Natural killer cell treated with Interleukin-12 subunit alpha and Interleukin-12 subunit beta and Interleukin-15 and Interleukin-18, amount 100 ng/mL, for 72 hours (primary cell): ENCODE measurements around the gene SNED1. TPM values are rescaled to one million over a fixed set of nuclear protein-coding genes. Genes with fewer than 3 reads are reported as not detected.

ENCODE experiments used
- ATAC-seq, 2 donors: fragments of 150-1000 bp; cut with Tn5 transposase in 1 of 2; sonication (Bioruptor Pico), chemical (Tn5 transposase) in 1 of 2; 2 replicates each; pipeline ENCODE4 v1.10.0; 2021
- DNase-seq: peaks from one replicate; pipeline ENCODE4 v3.0.0; 2022; ENCODE audit warnings: low spot score
- H3K27ac Mint-ChIP-seq, 2 donors: 1 replicate in 1 of 2; 2 replicates in 1 of 2; pipeline ENCODE4 v1.8.0; 2022; ENCODE audit warnings: mixed read lengths in 2 of 2, mild to moderate bottlenecking in 1 of 2, moderate library complexity in 1 of 2
- H3K27me3 Mint-ChIP-seq, 2 donors: 1 replicate in 1 of 2; 2 replicates in 1 of 2; pipeline ENCODE4 v1.8.0; 2022; ENCODE audit warnings: mixed read lengths in 2 of 2
- H3K36me3 Mint-ChIP-seq: one replicate; pipeline ENCODE4 v1.8.0; 2022; ENCODE audit warnings: mixed read lengths
- H3K4me1 Mint-ChIP-seq, 2 donors: 1 replicate in 1 of 2; 2 replicates in 1 of 2; pipeline ENCODE4 v1.8.0; 2022; ENCODE audit warnings: low read depth in 2 of 2, mixed read lengths in 2 of 2, mild to moderate bottlenecking in 1 of 2
- H3K4me3 Mint-ChIP-seq: one replicate; pipeline ENCODE4 v1.8.0; 2022; ENCODE audit warnings: mixed read lengths
- H3K9me3 Mint-ChIP-seq: 2 replicates; pipeline ENCODE4 v1.8.0; 2022; ENCODE audit warnings: mixed read lengths
- total RNA-seq, 2 donors: library from RNA; stranded (reverse); gene quantifications; one replicate each; pipeline ENCODE4 v1.2.3, GENCODE V29; 2022

Gene SNED1
- total RNA-seq, 2 donors from 2014 or later: 0.14 TPM; not detected in 1

DNA sequence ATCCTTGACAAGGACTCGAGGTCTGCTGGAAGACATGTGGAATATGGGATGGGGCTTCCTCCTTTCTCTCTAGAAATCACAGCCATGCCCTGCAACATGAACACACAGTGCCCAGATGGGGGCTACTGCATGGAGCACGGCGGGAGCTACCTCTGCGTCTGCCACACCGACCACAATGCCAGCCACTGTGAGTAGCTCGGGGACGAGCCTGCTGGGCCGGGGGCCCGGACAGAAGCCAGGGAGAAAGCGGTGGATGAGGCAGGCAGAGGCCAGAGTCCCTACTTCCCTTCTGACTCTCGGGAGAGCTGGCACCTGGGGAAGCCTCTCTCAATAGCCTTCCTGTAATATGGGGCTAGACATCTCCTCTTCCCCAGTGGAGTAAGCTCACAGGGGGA, 50.5 kb downstream of the SNED1 start:
- Mint-ChIP-seq H3K4me3 (no peak overlapping the region), H3K9me3 (no peaks in the 10 kb centered on the region), H3K36me3 (no peaks in the 10 kb centered on the region), H3K27me3 (peaks cover 0 to 4% of the 10 kb centered on the region in 2 donors), H3K4me1 (no peaks in the 10 kb centered on the region), H3K27ac (no peak overlapping the region)
- DNase-seq: no peak
- no peak for ATAC-seq

DNA sequence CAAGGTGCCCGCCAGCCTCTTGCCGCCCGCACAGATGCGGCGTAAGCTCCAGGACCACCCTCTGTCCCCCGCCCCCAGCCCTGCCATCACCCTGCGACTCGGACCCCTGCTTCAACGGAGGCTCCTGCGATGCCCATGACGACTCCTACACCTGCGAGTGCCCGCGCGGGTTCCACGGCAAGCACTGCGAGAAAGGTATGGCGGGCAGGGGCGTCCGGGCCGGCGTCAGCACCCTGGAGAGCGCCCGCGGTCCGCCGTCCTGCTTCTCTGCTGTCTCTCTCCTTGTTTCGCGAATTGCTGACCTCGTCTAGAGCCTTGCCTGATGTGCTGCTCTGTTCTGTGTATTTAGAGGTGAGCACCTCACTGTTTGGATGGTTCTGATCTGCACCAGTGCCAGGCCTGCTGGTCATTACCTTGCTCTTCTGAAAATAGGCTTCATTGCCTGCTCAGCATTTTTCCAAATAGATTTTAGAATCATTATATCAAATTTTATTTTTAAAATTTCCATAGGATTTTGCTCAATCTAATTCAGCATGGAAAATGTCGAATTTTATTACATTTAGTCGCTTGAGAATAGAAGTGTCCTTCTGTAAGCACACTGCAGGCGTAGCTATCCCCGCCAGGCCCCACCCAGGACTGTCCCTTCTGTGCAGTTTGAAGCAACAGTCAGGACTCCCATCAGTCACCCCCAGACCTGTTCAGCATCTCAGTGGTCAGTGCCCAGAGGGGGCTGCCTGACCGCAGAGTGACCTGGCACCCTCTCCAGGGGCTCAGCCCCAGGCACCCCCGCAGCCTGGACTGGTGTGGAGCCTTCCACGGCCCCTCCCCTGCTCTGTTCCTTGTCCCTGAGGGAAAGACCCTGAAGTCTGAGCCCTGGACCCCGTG, 51.6 kb downstream of the SNED1 start:
- no peak for DNase-seq
- Mint-ChIP-seq H3K27me3 (peaks cover 0 to 3% of the 10 kb centered on the region in 2 donors), H3K4me3 (no peak overlapping the region), H3K4me1 (no peaks in the 10 kb centered on the region), H3K27ac (no peak overlapping the region), H3K9me3 (no peaks in the 10 kb centered on the region), H3K36me3 (no peaks in the 10 kb centered on the region)
- peak in 1 of 2 donors; percentile 5 for ATAC-seq

DNA sequence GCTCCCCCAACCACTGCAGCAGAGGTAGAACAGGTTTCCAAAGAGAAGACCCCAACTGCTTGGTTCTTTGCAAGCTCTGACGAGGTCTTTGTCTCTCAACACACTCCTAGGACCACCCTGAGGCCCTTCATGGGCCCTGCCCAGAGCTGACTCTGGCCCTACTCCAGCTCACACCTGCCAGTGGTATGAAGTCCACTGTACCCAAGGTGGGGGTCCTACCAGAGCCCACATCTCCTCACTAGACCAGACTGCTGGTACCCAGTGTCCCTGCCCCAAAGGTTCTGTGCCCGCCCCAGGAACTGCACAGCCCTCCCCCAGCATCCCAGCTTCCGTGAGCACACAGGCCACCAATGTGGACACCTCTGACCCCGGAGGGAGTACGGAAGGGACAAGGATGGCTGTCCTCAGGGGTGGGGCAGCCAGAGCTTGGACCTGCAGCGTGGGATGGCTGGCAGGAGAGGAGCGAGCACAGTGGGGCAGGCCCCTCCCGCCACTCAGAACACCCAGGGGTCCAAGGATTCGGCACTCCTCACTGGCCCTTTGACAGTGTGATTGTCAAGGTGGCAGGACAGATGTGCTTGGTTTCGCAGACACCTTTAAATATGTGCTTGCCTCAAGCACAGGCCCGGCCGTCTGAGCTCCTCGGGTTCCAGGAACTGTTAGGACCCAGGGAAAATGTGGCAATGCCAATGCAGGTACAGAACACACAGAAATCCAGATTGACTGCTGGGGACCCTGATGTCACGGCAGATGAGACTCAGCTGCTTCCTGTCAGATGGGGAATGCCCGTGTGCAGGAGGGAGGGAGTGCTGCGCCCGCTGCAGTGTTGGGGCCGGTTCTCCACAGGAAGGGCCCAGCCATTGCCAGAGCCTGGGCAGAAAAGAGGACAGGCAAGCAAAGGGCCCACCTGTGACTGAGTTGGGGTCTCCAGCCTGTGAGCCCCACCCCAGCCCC, 52.5 kb downstream of the SNED1 start:
- Mint-ChIP-seq H3K9me3 (no peaks in the 10 kb centered on the region), H3K4me3 (no peak overlapping the region), H3K36me3 (no peaks in the 10 kb centered on the region), H3K27ac (no peak overlapping the region), H3K27me3 (no peaks in the 10 kb centered on the region), H3K4me1 (no peaks in the 10 kb centered on the region)
- DNase-seq (no peak), ATAC-seq (peak in 1 of 2 donors; percentile 25)

DNA sequence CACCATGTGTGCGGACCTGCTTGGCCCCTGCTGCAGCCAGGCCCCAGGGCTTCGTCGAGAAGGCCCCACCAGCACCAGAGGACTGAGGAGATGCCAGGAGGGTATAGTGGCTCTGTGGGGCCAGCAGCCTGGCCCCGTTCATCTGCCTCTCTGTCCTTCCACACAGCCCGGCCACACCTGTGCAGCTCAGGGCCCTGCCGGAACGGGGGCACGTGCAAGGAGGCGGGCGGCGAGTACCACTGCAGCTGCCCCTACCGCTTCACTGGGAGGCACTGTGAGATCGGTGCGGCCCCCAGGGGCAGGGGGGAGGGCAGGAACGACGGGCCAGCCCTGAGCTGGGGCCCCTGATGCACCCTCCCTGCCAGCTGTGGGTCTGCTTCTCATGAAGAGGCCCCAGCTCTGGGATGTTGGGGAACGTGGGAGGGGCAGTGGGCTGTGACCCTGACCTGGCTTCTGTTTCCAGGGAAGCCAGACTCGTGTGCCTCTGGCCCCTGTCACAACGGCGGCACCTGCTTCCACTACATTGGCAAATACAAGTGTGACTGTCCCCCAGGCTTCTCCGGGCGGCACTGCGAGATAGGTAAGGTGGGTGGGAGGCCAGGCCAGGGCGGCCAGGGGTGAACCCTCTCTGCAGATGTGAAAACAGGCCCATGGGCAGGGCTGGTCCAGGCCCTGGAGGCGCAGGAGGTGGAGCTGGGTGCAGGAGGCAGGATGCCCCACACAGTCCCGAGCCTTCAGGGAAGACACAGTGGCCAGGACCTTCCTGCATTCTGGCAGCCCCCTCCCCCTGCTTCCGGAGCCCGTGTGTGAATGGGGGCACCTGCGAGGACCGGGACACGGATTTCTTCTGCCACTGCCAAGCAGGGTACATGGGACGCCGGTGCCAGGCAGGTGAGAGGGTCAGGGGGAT, 53.4 kb downstream of the SNED1 start:
- H3K27me3 Mint-ChIP-seq: no peaks in the 10 kb centered on the region
- no peak for ATAC-seq
- no peak for DNase-seq
- no peaks in the 10 kb centered on the region for H3K36me3 Mint-ChIP-seq
- H3K9me3 Mint-ChIP-seq: no peaks in the 10 kb centered on the region
- H3K4me3 Mint-ChIP-seq: no peak overlapping the region
- H3K27ac Mint-ChIP-seq: no peak overlapping the region
- no peaks in the 10 kb centered on the region for H3K4me1 Mint-ChIP-seq

DNA sequence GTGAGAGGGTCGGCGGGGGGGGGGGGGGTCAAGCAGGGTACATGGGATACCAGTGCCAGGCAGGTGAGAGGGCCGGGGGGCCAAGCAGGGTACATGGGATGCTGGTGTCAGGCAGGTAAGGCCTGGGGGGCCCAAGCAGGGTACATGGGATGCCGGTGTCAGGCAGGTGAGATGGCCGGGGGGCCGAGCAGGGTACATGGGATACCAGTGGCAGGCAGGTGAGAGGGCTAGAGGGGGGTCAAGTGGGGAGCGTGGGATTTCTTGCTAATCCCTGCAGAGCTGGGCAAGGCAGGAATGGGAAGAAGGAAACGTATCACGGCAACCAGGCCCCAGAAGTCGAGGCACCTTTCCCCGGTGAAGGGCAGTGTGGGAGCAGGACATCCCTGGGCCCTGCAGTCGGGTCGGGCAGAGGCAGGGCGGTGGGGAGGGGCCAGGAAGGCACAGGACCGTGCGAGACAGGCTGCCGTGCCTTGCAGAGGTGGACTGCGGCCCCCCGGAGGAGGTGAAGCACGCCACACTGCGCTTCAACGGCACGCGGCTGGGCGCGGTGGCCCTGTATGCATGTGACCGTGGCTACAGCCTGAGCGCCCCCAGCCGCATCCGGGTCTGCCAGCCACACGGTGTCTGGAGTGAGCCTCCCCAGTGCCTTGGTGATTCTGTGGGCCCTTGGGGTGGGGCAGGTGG, 54.4 kb downstream of the SNED1 start:
- no peak overlapping the region for H3K4me3 Mint-ChIP-seq
- no peaks in the 10 kb centered on the region for H3K36me3 Mint-ChIP-seq
- no peak for ATAC-seq
- H3K27ac Mint-ChIP-seq: no peak overlapping the region
- H3K27me3 Mint-ChIP-seq: no peaks in the 10 kb centered on the region
- H3K4me1 Mint-ChIP-seq: no peaks in the 10 kb centered on the region
- no peak for DNase-seq
- H3K9me3 Mint-ChIP-seq: no peaks in the 10 kb centered on the region

DNA sequence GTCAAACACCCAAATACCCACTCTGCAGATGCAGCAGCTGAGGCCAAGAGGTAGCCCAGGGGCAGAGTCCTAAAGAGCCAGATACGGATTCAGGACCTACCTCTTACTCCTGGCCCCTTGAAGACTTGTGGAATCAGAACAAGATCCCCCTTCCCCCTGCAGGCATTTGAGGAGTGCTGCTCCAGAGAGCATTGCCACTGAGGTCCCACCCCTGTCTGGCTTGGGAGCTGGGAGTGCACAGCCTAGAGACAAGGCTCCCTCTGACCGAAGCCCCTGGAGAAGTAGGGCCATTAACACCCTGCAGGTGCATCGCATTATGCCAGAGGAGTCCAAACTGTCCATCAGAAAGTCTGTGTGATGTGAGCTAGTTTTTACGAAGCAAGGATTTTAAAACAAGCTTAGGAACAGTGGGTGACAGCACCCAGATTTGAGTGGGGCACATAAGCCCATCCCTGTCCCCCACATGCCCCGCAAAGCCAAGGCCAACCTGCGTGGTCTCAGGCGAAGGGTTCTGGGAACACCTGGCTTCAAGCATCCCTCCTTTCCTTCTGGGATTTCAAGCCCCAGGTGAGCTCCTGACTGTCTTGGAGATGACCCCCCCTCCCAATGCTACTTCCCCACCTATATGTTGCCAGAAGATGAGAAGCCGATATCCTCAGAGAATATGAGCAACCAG, 55.3 kb downstream of the SNED1 start:
- DNase-seq: no peak
- Mint-ChIP-seq H3K4me1 (no peaks in the 10 kb centered on the region), H3K9me3 (no peaks in the 10 kb centered on the region), H3K27ac (no peak overlapping the region), H3K4me3 (no peak overlapping the region), H3K27me3 (no peaks in the 10 kb centered on the region), H3K36me3 (no peaks in the 10 kb centered on the region)
- no peak for ATAC-seq

DNA sequence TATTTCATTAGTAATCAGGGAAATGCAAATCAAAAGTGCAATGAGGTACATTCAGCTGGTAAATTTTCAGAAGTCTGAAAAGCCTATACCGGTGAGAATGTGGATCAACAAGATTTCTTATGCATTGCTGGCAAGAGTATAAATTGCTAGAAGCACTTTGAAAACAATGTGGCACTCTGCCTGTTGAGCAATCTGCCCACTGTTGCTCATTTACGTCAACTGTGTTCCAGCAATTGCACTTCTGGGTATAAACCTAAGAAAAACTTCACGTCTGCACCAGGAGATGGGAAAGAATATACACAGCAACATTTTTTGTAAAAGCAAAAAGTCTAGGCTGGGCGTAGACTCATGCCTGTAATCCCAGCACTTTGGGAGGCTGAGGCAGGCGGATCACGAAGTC, 62.9 kb downstream of the SNED1 start:
- Mint-ChIP-seq H3K36me3 (no peaks in the 10 kb centered on the region), H3K4me3 (no peak overlapping the region), H3K27me3 (peaks cover 0 to 2% of the 10 kb centered on the region in 2 donors), H3K9me3 (no peaks in the 10 kb centered on the region), H3K4me1 (peaks cover 0 to 3% of the 10 kb centered on the region in 2 donors), H3K27ac (no peak overlapping the region)
- DNase-seq: no peak
- no peak for ATAC-seq

DNA sequence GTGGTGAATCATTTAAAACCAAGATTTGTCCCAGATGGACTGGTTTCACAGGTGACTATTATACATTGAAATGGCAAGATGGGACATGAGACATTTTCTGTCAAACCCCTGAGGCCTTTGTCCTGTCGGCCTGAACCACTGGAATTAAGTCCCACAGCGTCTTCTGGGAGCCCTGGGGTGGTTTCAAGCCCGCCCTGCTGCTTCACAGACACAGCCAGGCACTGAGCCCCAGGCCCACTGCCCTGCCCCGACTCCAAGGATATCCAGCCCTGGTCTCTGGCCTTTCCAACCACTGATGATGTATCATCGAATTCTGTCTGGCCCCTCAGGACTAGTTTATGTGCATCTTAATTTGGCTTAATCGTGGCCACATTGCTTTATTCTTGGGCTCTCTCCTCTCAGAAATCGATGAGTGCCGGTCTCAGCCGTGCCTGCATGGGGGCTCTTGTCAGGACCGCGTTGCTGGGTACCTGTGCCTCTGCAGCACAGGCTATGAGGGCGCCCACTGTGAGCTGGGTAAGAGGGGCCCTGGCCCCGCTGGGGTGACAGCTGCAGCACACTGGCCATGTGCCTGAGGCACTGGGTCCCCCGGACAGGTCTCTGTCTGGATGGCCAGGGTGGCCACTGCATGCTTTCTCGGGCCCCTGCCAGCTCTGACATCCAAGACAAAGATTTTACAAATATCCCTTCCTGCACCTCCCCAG, 64.1 kb downstream of the SNED1 start:
- Mint-ChIP-seq H3K4me1 (peaks cover 0 to 3% of the 10 kb centered on the region in 2 donors), H3K9me3 (no peaks in the 10 kb centered on the region), H3K27ac (no peak overlapping the region), H3K4me3 (no peak overlapping the region), H3K27me3 (peaks cover 0 to 2% of the 10 kb centered on the region in 2 donors), H3K36me3 (no peaks in the 10 kb centered on the region)
- no peak for ATAC-seq
- no peak for DNase-seq

DNA sequence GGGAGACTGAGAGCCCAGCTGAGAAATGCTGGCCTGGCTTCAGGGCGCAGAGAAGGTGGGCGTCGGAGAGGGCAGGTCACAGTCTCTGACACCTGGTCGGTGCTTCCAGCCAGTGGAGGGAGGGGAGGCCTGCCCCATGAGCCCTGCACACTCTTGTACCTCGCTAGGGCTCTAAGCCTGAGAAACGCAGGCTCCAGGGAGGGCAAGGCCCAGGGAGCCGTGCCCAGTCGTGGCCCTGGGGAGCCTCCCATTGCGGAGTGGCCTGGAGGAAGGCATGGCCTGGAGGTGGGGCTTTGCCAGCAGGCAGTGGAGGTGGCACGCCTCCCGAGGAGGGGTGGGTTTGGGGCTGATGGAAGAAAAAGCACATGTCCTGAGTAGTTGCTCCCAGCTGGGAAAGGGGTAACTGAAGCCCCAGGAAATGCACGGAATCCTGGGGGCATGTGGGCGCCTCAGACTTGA, 64.7 kb downstream of the SNED1 start:
- Mint-ChIP-seq H3K9me3 (no peaks in the 10 kb centered on the region), H3K27me3 (peaks cover 0 to 2% of the 10 kb centered on the region in 2 donors), H3K4me1 (peaks cover 0 to 3% of the 10 kb centered on the region in 2 donors), H3K27ac (no peak overlapping the region), H3K4me3 (no peak overlapping the region), H3K36me3 (no peaks in the 10 kb centered on the region)
- ATAC-seq (no peak), DNase-seq (no peak)

DNA sequence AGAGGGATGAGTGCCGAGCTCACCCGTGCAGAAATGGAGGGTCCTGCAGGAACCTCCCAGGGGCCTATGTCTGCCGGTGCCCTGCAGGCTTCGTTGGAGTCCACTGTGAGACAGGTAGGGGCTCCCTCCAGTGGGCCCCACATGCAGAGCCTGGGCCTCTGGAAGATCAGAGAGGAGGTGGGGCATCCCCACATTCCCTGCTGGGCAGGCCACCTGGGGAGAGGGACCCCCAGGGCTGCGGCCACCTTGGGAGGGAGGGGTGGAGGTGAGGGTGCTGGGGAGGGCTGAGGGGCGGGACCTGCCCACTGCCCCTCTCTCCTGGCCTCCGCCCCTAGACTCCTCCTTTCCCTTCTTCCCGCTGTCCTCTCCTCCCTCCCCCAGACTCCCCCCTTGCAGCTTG, 65.2 kb downstream of the SNED1 start:
- no peak for ATAC-seq
- Mint-ChIP-seq H3K27me3 (peaks cover 0 to 2% of the 10 kb centered on the region in 2 donors), H3K9me3 (no peaks in the 10 kb centered on the region), H3K27ac (no peak overlapping the region), H3K36me3 (no peaks in the 10 kb centered on the region), H3K4me1 (peaks cover 0 to 3% of the 10 kb centered on the region in 2 donors), H3K4me3 (no peak overlapping the region)
- DNase-seq: no peak

DNA sequence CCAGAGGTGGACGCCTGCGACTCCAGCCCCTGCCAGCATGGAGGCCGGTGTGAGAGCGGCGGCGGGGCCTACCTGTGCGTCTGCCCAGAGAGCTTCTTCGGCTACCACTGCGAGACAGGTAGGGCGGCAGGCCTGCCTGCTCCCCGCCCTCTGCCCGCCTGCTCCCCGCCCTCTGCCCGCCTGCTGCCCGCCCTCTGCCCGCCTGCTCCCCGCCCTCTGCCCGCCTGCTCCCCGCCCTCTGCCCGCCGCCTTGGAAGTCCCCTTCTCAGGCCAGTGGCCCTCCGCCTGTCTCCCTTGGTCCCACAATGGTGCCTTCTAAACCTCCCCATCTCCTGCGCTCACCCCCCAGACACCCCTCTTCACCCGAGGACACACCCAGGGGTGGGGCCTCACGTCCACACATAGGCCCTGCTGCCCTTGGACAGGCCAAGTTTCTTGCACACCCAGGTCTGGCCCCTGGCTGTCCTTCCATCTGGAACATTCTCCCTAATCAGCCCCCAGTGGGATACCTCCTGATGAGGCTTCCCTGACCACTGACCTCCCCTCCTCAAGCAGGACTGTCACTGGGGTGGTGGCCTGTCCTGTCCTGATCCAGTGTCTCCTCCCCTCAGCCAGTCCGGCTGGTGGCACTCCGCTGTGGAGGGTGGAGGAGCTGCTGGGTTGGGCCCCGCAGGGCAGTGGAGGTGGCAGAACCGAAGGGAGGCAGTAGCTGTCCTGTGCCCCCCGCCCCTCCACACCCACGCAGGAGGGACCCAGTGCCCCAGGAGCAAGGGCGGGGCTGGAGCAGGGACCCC, 65.8 kb downstream of the SNED1 start:
- Mint-ChIP-seq H3K4me1 (peaks cover 0 to 3% of the 10 kb centered on the region in 2 donors), H3K4me3 (no peak overlapping the region), H3K27me3 (peaks cover 0 to 2% of the 10 kb centered on the region in 2 donors), H3K9me3 (no peaks in the 10 kb centered on the region), H3K27ac (no peak overlapping the region), H3K36me3 (no peaks in the 10 kb centered on the region)
- ATAC-seq (peak; percentile 24 to 75), DNase-seq (no peak)
